Left ventricle myocardium superior (tissue), 1 donor: Measurements from ENCODE around the gene PFN3. TPM values are rescaled to one million over a fixed set of nuclear protein-coding genes. Genes with fewer than 3 reads are reported as not detected.

Source experiments
- ATAC-seq: fragments of 200-7000 bp; cut with Tn5 transposase; one replicate; pipeline ENCODE4 v1.9.1; 2020; ENCODE audit warnings: mild to moderate bottlenecking, moderate library complexity
- DNase-seq: peaks from one replicate; pipeline ENCODE4 v3.0.0-alpha.2; 2020
- intact Hi-C: fragments of 100-400 bp; cut with micrococcal nuclease; formaldehyde crosslinking; loops from one replicate; pipeline ENCODE4 v1.11.0; 2022
- total RNA-seq: library from RNA; stranded (reverse); fragmentation: NEBNext Ultra II Directional; extraction: Animal tissue kit (Norgen Biotek cat#: 25700); gene quantifications from one replicate; pipeline ENCODE4 v1.2.1, GENCODE V29; 2021
- donor health status: DM: no; HTN: yes; CAD: no; lungs with severe emphysema.

Gene PFN3
- total RNA-seq, 1 donor from 2014 or later, result not detected

DNA sequence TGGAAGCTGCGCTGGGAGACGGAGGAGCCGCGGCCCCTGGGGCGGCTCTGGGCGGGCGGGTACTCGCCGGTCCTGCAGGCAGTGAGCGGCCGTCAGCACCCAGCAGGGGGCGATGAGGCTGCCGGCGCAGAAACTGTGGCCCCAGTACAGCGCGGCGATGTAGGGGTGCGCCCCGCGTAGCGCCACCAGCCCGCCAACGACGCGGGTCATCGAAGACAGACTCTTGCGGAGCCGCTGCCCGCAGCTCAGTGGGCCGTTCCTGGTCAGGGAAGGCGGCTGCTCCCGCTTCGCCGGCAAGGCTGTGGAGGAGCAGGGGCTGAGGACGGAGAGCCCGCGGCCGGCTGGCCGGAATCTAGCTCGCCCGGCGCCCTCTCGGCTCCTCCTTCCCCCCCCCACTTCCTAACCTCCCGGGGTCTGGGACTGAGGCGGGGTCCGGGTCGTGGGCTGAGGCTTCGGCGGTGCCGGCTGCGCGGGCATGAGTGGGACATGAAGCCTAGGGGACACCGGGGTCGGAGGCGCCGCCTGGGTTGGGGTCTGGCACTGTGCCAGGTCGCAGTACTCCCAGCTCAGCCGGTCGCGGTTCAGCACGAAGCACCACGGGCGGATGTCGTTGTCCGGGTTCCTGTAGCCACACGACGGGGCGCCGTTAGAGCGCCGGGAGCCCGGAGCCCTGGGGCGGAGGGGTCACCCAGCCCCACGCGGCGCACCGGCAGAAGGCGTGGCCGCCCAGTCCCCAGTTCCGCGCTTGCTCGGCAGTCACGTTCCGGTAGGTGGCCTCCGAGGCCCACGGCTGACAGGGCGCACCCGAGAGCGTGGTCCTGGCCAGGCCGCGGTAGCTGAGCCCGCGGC, 3.6 kb upstream of the PFN3 start:
- intact Hi-C loops, result no loop called here
- DNase-seq (peak; percentile 92), ATAC-seq (peak; percentile 97)

DNA sequence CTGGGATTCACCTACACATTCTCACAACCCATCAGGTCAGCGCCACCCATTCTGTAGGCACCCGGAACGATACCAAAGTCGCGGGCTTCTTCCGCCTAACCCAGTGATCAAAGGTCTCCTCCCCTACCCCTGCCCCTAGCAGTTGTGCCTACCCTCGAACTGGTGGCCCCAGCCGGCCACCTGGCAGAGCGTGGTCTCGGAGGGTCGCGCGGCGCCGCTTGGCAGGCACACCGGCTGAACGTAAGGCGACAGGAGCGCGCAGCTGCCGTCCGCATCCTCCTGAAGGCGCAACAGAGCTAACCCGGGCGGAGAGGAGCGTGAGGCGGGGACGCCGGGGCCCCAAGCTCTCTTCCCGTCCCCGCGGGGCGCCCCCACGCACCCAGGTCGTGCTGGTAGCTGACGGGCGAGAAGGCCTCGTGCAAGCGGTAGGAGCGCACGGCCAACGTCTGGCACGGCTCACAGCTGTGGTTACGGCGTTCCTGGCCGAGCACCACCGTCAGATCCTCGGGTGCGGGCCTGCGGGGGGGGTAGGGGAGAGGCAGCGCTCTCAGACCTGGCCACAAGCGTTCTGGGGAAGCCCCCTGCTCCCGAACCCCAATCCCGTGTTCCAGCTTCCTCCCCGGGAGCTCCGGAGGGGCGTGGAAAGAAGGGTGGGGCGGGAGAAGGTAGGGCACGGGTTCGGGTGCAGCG, 2.8 kb upstream of the PFN3 start:
- intact Hi-C loops, result no loop called here
- peak; percentile 39 for DNase-seq
- no peak for ATAC-seq

DNA sequence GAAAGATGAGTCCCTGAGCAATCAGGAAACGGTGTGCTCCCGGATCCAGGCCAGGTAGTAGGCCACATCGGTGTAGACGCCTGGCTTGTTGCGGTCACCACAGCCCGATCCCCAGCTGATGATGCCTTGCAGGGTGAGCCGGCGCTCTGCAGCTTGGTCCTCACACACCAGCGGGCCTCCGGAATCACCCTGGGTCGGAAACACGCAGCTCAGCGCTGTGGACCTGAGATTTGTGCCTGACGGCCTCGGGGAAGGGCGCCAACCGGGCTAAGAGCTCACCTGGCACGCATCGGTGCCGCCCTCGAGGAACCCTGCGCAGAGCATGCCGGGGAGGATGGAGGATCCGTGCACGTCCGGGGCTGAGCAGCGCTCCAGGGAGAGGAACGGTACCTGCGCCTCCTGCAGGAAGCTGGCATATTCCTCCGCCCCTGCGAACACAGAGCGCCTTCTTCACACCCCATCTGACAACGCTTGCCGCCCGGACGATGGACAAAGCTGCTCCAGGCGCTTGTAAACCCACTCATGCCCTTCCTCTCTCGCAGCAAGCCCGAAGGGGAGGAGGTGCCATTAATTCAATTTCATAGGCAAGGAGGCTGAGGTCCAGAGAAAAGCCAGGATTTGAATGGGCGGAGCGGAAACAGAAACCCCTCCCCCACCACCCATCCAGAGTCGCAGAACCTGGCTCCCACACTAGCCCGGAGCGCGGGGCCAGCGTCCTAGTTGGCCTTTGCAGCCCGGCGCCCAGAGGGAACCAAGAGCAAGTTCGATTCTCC, 2.0 kb upstream of the PFN3 start:
- intact Hi-C loops, result no loop called here
- ATAC-seq (peak; percentile 38), DNase-seq (peak; percentile 51)

DNA sequence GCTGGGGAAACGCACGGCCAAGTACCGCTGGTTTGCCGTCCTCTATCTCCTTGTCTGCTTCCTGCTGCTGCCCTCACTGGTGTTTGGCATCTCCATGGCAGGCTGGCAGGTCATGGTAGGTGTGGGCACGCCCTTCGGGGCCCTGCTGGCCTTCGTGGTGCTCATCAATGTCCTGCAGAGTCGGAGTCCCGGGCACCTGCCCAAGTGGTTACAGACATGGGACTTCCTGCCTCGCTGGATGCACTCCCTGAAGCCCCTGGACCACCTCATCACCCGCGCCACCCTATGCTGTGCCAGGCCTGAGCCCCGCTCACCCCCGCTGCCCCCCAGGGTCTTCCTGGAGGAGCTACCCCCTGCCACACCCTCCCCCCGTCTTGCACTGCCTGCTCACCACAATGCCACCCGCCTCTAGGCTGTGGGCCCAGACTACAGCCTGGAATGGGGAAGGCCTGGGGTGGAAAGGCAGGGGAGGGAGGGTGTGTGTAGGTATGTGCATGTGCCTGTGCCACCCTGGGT, 2.5 kb downstream of the PFN3 start:
- no peak for DNase-seq
- no peak for ATAC-seq
- intact Hi-C loops, result no loop called here

DNA sequence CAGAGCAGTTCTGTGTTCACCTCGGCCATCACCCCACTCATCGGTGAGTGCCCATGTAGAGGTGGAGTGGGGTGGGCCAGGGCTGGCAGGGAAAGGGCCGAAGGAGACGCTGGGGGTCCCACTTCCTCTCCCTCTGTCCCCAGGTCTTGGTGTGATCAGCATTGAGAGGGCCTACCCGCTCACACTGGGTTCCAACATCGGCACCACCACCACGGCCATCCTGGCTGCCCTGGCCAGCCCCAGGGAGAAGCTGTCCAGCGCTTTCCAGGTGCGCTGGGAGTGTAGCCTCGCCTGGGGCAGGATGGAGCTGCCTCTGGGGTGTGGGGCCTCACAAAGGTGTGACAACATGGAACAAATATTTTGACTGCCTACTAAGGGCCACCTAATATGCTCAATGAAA, 3.7 kb downstream of the PFN3 start:
- DNase-seq, result no peak
- intact Hi-C loops, result no loop called here

DNA sequence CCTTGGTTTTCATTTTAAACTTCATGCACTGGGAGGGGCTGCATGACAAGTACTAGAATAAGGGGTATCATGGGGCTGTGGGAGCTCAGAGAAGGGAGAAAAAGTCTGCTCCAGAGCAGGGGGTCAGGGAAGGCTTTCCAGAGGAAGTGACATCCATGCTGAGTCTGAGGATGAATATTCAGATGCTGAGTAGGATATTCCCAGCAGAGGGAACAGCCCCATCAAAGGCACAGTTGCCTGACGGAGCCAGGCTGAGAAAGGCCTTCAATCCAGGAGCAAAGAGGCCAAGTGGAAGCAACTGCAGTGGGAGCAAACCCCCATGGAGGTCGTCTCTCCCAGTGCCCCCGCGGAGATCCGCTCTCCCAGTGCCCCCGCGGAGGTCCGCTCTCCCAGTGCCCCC, 4.4 kb downstream of the PFN3 start:
- ATAC-seq, result no peak
- intact Hi-C loops, result no loop called here

More for the DNA sequence above, 3.7 kb downstream of the PFN3 start:
- ATAC-seq, result no peak

DNA sequence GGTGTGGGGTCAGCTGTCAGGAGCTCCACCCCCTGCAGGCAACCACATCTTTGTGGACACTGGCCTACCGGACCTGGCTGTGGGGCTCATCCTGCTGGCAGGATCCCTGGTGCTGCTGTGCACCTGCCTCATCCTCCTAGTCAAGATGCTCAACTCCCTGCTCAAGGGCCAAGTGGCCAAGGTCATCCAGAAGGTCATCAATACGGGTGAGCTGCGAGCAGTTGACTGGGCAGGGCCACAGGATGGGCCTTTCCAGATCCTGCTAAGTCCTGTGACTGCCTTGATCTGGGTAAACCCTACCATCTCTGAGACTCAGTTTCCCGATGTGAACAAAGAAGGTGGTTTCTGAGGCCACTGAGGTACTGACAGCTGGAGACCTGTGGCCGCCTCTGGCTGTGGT, 6.5 kb downstream of the PFN3 start:
- no peak for DNase-seq
- intact Hi-C loops, result loop anchor here (5.0 kb wide), 1 partner anchor 58 kb away; no protein-coding TSS in a partner anchor

More for the DNA sequence above, 4.4 kb downstream of the PFN3 start:
- DNase-seq, result no peak

DNA sequence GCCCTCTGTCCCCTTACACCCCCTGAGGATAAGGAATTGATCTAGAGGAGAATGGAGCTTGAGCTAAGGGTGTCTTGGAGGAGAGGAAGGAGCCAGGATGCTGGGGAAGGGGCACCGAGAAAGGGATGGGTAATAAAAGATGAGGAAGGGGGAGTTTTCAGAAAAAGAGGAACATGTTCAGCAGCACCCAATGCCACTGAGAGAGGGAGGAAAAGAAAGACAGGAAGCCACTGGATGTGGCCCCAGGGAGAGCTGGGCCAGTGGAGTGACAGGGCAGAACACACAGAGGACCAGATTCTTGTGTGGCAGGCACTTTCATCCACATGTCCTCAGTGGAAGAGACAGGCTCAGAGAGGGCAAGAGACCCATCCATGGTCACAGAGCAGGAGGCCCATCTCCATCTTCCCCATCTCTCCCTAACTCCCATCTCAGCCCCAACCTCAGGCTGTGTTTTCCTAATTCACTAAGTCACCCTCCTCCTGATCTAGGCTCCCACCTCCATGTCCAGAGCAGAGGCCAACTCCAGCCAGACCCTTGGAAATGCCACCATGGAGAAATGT, 7.2 kb downstream of the PFN3 start:
- intact Hi-C loops, result loop anchor here (5.0 kb wide), 1 partner anchor 59 kb away; no protein-coding TSS in a partner anchor
- ATAC-seq (no peak), DNase-seq (no peak)

More for the DNA sequence above, 6.5 kb downstream of the PFN3 start:
- no peak for ATAC-seq

DNA sequence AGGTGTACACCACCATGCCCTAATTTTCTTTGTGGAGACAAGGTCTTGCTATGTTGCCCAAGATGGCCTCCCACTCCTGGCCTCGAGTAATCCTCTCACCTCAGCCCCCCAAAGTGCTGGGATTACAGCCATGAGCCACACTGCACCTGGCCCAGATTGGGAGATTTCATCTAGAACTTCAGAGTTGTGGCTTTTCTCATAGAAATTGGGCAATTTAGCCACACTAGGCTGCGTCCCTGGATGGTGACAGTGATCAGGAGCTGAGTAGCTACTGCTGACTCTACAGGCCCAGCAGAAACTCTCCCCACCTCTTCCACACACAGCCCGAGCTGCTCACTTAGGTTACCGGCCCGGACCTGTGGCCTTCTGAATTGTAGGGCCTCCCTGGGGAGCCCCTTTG, 7.7 kb downstream of the PFN3 start:
- DNase-seq (no peak), ATAC-seq (no peak)
- intact Hi-C loops, result loop anchor here (5.0 kb wide), 1 partner anchor 60 kb away; no protein-coding TSS in a partner anchor

DNA sequence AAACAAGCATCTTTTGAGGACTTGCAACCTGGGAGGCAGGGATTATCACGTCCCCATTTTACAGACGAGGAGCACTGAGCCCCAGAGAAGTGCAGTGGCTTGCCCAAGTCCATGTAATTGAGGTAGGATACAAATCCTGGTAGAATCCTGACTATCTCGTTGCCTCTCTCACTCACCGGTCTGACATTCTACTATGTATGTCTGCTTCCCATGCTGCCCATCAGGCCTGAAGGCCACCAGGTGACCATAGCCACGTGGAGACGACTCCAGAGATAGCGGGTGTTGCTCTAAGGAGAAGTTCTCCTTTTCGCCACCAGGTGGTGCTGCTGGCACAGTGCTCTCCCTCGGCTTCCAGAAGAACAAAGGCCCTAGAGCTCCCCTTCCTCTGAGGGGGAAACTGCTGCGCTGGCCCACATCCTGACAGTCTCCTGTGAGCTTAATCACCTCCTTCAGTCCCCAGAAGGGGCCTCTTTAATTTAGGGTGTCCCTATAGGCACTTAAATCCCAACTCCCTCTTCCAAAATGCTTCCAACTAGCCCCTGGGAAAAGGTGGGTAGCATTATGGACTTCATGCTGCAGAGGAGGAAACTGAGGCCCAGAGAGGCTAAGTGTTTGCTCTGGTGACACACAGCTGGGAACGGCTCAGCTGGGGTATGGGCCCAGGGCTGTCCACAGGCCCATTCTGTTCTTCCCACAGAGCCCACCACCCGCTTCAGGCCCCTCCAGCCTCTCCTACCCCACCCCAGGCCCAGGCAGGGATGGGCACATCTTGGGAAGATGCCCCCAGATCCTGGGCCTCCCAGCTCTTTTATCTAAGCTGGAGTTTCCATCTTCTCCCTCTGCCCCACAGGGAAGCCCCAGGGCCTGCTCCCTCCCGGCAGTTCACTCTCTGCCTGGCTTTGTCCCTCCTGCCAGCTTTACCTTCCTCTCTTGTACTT, 9.8 kb downstream of the PFN3 start:
- DNase-seq (peak; percentile 80), ATAC-seq (peak; percentile 87)
- intact Hi-C loops, result loop anchor here (5.0 kb wide), 1 partner anchor 62 kb away; no protein-coding TSS in a partner anchor

DNA sequence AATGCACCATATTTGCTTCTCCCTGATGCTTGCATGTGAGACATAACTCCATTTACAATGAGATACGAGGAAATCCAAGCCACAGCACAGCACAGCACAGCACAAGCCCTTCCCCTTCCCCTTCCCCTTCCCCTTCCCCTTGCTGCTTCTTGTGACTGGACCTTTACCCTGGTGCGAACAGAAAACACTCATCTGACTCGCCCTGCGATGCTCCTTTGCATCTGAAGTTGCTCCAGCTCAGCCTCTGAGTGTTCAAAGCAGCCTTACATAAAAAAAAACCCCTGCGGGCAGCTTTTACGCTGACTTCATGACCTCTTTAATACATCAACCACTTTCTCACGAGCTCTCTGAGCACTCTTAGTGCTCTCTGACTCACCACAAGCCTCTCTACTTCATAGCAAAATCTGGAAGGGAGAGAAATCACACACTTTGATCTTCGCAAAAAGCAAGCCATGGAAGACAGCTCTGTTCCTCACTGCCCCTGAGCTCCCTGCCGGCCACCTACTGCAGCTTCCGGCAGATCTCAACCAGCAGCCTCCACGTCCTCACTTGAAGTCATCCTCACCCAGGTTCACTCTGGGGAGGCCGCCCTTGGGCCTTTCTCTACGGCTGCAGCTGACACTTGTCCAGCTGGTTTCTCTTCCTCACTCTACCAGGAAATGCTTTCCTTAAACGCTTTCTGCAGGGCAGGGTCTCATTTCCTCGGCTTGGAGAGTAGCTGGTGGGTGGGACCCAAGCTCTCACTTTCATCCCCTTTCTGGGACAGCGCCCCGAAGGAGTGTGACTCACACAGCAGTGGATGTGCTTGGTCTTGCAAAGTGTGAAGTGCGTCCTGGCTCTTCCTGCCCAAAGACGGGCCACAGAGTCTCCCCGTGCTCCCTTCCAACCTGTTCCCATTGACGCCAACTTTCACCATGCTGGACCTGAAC, 11.0 kb downstream of the PFN3 start:
- peak; percentile 38 for DNase-seq
- peak; percentile 42 for ATAC-seq
- intact Hi-C loops, result loop anchor here (5.0 kb wide), 2 partner anchors 63 to 113 kb away; no protein-coding TSS in a partner anchor

DNA sequence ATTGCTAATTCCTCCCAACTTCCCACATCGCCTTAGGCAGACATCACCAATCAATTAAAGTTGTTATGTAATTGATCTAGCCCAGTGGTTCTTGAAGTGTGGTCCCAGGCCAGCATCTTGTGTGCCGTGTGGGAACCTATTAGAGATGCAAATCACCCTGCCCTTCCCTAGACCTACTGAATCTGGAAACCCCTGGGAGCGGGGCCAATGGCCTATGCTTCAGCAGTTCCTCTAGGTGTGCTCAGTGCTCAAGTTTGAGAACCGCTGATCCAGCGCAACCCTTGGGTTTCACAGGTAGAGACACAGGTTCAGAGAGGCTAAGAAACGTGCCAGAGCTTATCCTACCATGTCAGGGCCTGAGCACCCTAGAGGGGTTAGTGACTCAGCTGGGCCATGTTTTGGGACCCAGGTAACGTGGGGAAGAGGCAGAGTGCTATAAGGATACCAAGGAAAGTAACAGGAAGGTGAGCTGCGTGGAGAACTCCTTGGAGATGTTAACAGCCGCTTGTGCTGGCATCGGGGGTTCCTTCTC, 11.9 kb downstream of the PFN3 start:
- intact Hi-C loops, result loop anchor here (5.0 kb wide), 1 partner anchor 114 kb away; no protein-coding TSS in a partner anchor
- ATAC-seq (no peak), DNase-seq (no peak)

DNA sequence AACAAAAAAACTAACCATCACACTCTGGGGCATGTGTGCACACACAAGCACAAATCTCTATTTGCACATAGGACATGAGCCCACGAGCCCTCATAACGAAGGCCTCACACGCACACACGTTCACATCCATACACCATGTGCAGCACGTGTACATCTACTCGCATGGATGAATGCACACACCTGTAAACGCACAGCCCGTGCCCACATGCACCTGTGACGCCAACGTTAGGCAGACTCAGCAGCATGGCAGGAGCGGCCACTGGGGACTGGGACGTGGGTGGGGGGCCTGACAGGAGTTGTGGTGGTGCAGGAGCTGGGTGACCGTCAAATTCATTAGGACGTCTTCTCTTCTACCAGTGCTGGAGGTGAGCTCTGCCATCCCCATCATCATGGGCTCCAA, 13.1 kb downstream of the PFN3 start:
- intact Hi-C loops, result loop anchor here (5.0 kb wide), 1 partner anchor 115 kb away; no protein-coding TSS in a partner anchor
- ATAC-seq (no peak), DNase-seq (no peak)

DNA sequence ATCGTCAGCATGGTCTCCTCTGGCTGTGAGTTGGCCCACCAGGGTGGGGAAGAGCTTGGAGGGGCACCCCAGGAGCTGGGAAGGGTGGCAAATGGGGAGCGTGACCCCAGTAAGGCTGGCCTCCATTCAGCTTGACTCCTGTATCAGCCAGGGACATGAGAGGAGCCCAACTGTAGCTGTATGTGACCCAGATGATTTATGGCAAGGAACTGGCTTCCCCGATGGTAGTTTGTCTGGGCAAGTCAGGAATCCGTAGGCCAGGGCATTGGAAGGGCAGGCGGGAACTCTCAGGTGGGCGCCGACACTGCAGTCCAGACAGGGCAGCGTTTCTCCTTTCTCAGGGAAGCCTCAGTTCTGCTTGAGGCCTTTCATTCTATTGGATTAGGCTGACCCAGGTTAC, 13.9 kb downstream of the PFN3 start:
- intact Hi-C loops, result loop anchor here (5.0 kb wide), 1 partner anchor 116 kb away; no protein-coding TSS in a partner anchor
- DNase-seq (no peak), ATAC-seq (no peak)

DNA sequence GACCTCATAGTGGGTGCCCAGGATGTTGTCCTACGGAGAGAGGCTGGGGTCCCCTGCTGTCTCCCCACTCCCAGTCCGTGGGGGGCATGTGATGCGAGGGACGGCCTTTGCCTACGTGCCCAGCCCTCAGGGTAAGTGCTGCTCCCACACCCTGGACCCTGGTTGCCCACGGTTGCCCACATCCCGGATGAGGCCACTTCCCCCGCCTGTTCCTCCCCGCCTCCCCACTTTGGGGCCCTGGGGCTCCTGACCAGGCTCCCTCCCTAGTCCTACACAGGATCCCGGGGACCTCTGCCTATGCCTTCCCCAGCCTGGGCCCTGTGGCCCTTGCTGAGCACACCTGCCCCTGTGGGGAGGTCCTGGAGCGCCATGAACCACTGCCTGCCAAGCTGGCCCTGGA, 14.7 kb downstream of the PFN3 start:
- no peak for ATAC-seq
- no peak for DNase-seq
- intact Hi-C loops, result loop anchor here (5.0 kb wide), 1 partner anchor 117 kb away; no protein-coding TSS in a partner anchor

DNA sequence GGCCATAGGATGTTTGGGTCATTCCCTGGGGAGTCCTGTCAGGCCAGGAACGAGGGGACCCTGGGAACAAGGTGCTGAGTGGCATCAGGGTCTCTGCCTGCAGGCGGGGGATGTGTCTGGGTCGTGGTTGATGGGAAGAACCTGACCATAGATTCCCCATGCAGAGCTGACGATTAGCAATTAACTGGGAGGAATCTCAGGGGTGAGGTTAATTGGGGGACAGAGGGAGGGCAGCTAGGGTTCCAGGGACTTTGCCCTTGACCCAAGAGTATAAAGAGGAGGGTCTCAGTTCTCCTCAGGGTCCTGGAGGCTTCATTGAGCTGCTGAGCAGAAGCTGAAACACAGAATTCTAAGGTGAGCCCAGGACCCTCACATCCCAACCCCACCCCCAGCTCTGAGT, 16.3 kb downstream of the PFN3 start, which contains the start of gene SLC34A1:
TSS of gene SLC34A1 (plus strand) at position 301 of the 400 bp plus-strand sequence. CDS start 1,308 bp downstream, outside the sequence.
- ATAC-seq (no peak), DNase-seq (no peak)
- intact Hi-C loops, result no loop called here
